Measurements from ENCODE around the gene LTBP1.

Gene LTBP1

GRCh38 chr2:33077844-33078243 lies 131.1 kb downstream of the LTBP1 start:
- Histone ChIP-seq H2AFZ (ENCODE audit: low read length, unreplicated experiment) (no peak overlapping the region), H3K27me3 (ENCODE audit: insufficient read depth, low read length) (no peaks in the 10 kb centered on the region), H3K36me3 (ENCODE audit: insufficient read depth, low read length) (no peaks in the 10 kb centered on the region), H3K4me1 (ENCODE audit: control insufficient read depth, insufficient read depth, low read length, unreplicated experiment) (peaks cover 6% of the 10 kb centered on the region), H3K4me3 (ENCODE audit: low read depth, low read length) (no peak overlapping the region), H3K79me2 (ENCODE audit: control insufficient read depth, insufficient read depth, low read length, unreplicated experiment) (no peaks in the 10 kb centered on the region), H3K27ac (ENCODE audit: low read depth, low read length) (no peak overlapping the region)

- Histone ChIP-seq H3K4me1 (ENCODE audit: control insufficient read depth, insufficient read depth, low read length, unreplicated experiment) (no peaks in the 10 kb centered on the region), H3K4me3 (ENCODE audit: low read depth, low read length) (no peak overlapping the region), H2AFZ (ENCODE audit: low read length, unreplicated experiment) (no peak overlapping the region), H3K27me3 (ENCODE audit: insufficient read depth, low read length) (no peaks in the 10 kb centered on the region), H3K79me2 (ENCODE audit: control insufficient read depth, insufficient read depth, low read length, unreplicated experiment) (no peaks in the 10 kb centered on the region), H3K36me3 (ENCODE audit: insufficient read depth, low read length) (no peaks in the 10 kb centered on the region), H3K27ac (ENCODE audit: low read depth, low read length) (no peak overlapping the region)
These were observed 134.9 kb downstream of the LTBP1 start for GRCh38 chr2:33081691-33082090.

DNA sequence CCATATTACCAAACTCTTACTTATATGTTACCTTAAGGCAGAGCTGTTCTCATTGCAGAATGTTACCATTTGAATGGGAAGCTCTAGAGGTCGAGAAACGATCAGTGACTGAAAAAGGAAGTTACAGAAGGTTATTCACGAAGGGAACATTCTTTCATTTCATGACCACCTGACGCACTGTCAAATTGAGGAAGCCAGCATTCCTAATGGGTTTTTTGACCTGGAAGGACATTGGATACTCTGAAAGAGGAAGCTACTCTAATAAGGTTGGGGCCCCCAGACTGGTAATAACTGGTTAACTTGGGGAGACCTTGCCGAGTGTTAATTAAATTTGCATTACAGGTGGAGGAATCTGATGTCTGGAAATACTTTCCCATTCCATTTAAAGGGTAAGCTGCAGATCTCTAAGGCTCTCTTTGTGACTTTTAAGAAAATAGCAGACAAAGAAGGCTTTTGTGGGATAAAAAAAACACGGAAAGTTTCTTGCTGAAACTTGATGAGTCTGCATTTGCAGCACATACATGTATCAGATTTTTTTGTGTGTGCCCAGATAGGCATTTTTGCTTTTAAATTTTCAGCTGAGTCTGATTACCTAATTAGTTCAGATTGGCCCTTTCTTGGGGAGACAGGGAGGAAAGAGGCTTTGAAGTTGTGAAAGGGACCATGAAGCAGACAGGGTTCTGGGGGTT lies 137.1 kb downstream of the LTBP1 start:
- Histone ChIP-seq H2AFZ (ENCODE audit: low read length, unreplicated experiment) (no peak overlapping the region), H3K27me3 (ENCODE audit: insufficient read depth, low read length) (no peaks in the 10 kb centered on the region), H3K4me3 (ENCODE audit: low read depth, low read length) (no peak overlapping the region), H3K4me1 (ENCODE audit: control insufficient read depth, insufficient read depth, low read length, unreplicated experiment) (no peaks in the 10 kb centered on the region), H3K27ac (ENCODE audit: low read depth, low read length) (no peak overlapping the region), H3K79me2 (ENCODE audit: control insufficient read depth, insufficient read depth, low read length, unreplicated experiment) (no peaks in the 10 kb centered on the region), H3K36me3 (ENCODE audit: insufficient read depth, low read length) (no peaks in the 10 kb centered on the region)

DNA sequence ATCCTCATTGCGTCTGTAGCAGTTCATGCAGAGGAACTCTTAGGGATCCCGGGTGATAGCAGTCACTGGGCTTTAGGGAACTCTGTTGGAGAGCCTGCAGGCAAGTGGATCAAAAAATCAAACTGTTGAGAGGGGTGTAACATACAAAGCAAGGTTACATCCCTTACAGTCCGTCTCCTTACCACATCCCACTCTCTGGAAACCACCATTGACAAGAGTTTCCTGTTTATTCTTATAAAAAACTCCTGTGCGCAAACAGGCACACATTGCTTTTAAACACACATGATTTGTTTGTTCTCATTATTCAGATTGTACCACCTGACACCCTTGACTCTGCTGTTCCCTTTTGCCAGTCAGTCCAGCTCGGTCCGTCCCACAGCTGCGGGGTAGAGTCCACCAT lies 137.7 kb downstream of the LTBP1 start:
- Histone ChIP-seq H3K4me3 (ENCODE audit: low read depth, low read length) (no peak overlapping the region), H3K4me1 (ENCODE audit: control insufficient read depth, insufficient read depth, low read length, unreplicated experiment) (no peaks in the 10 kb centered on the region), H2AFZ (ENCODE audit: low read length, unreplicated experiment) (no peak overlapping the region), H3K27me3 (ENCODE audit: insufficient read depth, low read length) (no peaks in the 10 kb centered on the region), H3K36me3 (ENCODE audit: insufficient read depth, low read length) (no peaks in the 10 kb centered on the region), H3K79me2 (ENCODE audit: control insufficient read depth, insufficient read depth, low read length, unreplicated experiment) (no peaks in the 10 kb centered on the region), H3K27ac (ENCODE audit: low read depth, low read length) (no peak overlapping the region)

DNA sequence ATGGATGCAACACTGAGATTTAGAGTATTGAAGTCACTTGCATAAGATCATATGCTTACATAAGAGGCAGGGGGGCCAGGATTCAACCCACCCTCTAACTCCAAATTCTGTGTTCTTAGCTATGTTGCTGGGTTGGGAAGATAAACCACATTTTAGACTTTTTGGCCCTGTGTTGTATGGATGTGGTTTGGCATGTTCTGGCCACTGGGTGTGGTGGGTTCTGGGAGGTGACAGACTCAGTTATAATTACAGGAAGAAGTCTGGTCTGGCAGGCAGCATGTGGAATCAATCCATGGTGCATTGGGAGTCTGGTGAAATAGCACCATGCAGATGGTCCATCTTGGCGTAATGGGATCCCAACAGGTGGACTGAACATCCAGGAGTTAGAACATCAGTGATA lies 138.9 kb downstream of the LTBP1 start:
- H2AFZ ChIP-seq (ENCODE audit: low read length, unreplicated experiment), result no peak overlapping the region
- H3K27ac ChIP-seq (ENCODE audit: low read depth, low read length), result no peak overlapping the region
- no peaks in the 10 kb centered on the region for H3K79me2 ChIP-seq (ENCODE audit: control insufficient read depth, insufficient read depth, low read length, unreplicated experiment)
- H3K36me3 ChIP-seq (ENCODE audit: insufficient read depth, low read length), result no peaks in the 10 kb centered on the region
- no peak overlapping the region for H3K4me3 ChIP-seq (ENCODE audit: low read depth, low read length)
- H3K4me1 ChIP-seq (ENCODE audit: control insufficient read depth, insufficient read depth, low read length, unreplicated experiment), result no peaks in the 10 kb centered on the region
- no peaks in the 10 kb centered on the region for H3K27me3 ChIP-seq (ENCODE audit: insufficient read depth, low read length)

DNA sequence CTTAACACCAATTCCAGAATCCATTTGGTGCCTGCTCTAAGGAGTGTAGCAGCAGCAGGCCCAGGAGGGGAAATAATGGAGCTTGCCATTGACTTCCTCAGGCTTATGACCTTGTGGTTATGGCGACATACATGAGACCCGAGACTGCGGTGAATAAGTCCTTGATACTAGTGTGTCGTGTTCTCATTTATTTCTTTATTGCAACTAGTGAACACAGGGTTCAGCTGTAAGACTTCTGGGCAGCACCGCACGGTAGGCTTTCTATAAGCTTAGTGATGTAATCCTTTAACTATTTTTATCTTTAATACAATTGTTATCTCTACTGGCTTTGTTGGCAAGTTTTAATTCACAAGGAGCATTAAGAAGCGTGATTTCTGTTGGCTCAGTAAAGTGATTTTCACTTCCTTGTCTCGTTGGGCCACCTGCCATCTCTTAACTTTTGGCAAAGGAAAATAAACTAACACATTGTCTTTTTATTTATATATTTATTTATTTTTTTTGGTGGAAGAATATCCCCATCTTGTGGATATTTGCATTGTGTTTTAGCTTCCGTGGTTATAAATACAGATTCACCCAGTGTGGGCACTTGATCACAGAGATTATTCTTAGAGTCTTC lies 139.8 kb downstream of the LTBP1 start:
- Histone ChIP-seq H3K4me3 (ENCODE audit: low read depth, low read length) (no peak overlapping the region), H3K79me2 (ENCODE audit: control insufficient read depth, insufficient read depth, low read length, unreplicated experiment) (no peaks in the 10 kb centered on the region), H3K4me1 (ENCODE audit: control insufficient read depth, insufficient read depth, low read length, unreplicated experiment) (no peaks in the 10 kb centered on the region), H3K27me3 (ENCODE audit: insufficient read depth, low read length) (no peaks in the 10 kb centered on the region), H2AFZ (ENCODE audit: low read length, unreplicated experiment) (no peak overlapping the region), H3K27ac (ENCODE audit: low read depth, low read length) (no peak overlapping the region), H3K36me3 (ENCODE audit: insufficient read depth, low read length) (no peaks in the 10 kb centered on the region)

DNA sequence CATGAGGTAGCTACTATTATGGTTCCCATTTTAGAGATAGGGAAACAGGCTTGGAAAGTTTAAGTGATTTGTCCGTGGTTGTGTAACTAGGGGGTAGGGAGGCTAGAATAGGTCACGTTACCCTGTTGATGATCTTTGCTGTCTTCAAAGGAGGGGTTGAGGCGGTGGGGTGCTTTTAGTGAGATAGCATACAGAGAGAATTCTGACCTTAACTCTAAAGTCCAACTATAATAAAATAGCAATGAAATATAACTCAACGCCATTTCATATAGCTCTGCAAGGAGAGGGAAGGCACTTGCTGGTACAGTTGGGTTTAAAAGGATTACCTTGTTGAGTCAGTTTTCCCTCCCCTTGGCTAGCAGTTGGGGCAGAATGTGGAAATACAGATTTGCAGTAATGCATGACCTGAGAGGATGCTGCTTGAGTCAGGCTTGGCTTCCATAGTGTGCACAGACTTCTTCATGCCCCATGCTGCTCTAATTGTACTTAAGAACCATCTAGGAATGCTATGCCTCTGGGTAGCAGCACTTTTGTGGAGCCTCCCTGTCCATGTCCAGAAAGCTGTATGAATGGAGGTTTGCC lies 143.9 kb downstream of the LTBP1 start:
- Histone ChIP-seq H3K4me1 (ENCODE audit: control insufficient read depth, insufficient read depth, low read length, unreplicated experiment) (no peaks in the 10 kb centered on the region), H3K27me3 (ENCODE audit: insufficient read depth, low read length) (no peaks in the 10 kb centered on the region), H3K36me3 (ENCODE audit: insufficient read depth, low read length) (no peaks in the 10 kb centered on the region), H3K79me2 (ENCODE audit: control insufficient read depth, insufficient read depth, low read length, unreplicated experiment) (no peaks in the 10 kb centered on the region), H2AFZ (ENCODE audit: low read length, unreplicated experiment) (no peak overlapping the region), H3K4me3 (ENCODE audit: low read depth, low read length) (no peak overlapping the region), H3K27ac (ENCODE audit: low read depth, low read length) (no peak overlapping the region)

DNA sequence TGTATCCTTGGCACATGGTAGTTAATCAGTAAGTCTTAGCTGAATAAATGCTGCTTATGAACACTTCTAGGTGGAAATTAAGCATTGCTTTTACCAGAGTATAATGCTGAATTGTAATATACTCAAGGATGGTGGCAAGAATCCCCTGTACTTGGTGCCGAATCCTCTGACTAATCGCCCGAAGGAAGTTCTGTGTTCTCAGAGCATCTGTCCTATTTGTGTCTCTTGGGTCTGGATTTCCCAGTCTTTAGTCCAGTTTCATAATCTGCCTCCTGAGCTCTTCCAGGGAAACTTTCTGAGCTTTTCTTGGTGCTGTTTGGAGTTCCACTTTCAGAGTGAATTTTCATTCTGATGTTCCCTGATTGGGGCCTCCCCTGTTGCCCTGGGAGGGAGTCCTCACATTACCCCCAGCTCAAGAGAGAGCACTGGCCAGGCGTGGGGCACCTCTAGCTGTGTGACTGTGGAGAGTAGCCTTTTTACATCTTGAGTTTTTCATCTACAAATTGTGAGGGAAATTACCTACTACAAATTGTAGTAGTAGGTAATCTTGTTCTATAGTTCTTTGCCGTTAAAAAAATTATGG lies 144.9 kb downstream of the LTBP1 start:
- Histone ChIP-seq H3K4me1 (ENCODE audit: control insufficient read depth, insufficient read depth, low read length, unreplicated experiment) (no peaks in the 10 kb centered on the region), H3K27ac (ENCODE audit: low read depth, low read length) (no peak overlapping the region), H3K4me3 (ENCODE audit: low read depth, low read length) (no peak overlapping the region), H3K27me3 (ENCODE audit: insufficient read depth, low read length) (no peaks in the 10 kb centered on the region), H2AFZ (ENCODE audit: low read length, unreplicated experiment) (no peak overlapping the region), H3K36me3 (ENCODE audit: insufficient read depth, low read length) (no peaks in the 10 kb centered on the region), H3K79me2 (ENCODE audit: control insufficient read depth, insufficient read depth, low read length, unreplicated experiment) (no peaks in the 10 kb centered on the region)

DNA sequence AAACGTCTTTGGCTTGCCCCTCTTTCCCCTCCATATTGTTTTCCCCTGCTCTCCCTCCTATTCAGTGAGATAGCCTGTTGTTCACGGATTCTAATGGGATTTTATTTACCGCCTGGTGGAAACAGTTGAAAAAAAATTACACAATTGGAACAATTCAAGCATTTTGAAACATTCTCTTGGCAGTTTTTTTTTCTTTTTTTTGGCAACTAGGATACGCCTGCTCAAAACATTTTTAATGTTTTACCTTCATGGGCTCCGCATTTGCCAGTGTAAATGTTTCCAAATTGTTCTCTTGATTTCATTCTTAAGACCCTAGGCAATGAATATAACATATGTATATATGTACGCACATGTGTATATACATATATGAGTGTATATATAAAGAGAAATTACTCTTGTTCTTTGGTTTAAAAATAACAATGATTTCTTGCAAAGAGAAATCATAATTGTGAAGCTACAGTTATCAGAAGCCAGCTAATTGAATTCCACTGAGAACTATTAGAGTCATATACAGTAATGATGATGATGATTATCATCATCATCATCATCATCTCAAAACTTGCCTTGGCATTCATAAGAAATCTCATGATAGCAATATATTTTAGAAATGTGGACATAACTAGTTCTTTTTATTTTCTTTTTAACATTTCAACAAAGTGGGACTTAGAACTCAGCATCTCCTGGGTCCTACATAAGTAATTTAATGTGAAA lies 146.7 kb downstream of the LTBP1 start:
- no peaks in the 10 kb centered on the region for H3K27me3 ChIP-seq (ENCODE audit: insufficient read depth, low read length)
- H3K4me3 ChIP-seq (ENCODE audit: low read depth, low read length), result no peak overlapping the region
- H2AFZ ChIP-seq (ENCODE audit: low read length, unreplicated experiment), result no peak overlapping the region
- no peaks in the 10 kb centered on the region for H3K79me2 ChIP-seq (ENCODE audit: control insufficient read depth, insufficient read depth, low read length, unreplicated experiment)
- H3K36me3 ChIP-seq (ENCODE audit: insufficient read depth, low read length), result no peaks in the 10 kb centered on the region
- no peak overlapping the region for H3K27ac ChIP-seq (ENCODE audit: low read depth, low read length)
- no peaks in the 10 kb centered on the region for H3K4me1 ChIP-seq (ENCODE audit: control insufficient read depth, insufficient read depth, low read length, unreplicated experiment)

GRCh38 chr2:33094303-33094702 lies 147.6 kb downstream of the LTBP1 start:
- Histone ChIP-seq H3K4me1 (ENCODE audit: control insufficient read depth, insufficient read depth, low read length, unreplicated experiment) (no peaks in the 10 kb centered on the region), H3K27me3 (ENCODE audit: insufficient read depth, low read length) (no peaks in the 10 kb centered on the region), H3K27ac (ENCODE audit: low read depth, low read length) (no peak overlapping the region), H3K79me2 (ENCODE audit: control insufficient read depth, insufficient read depth, low read length, unreplicated experiment) (no peaks in the 10 kb centered on the region), H3K4me3 (ENCODE audit: low read depth, low read length) (no peak overlapping the region), H3K36me3 (ENCODE audit: insufficient read depth, low read length) (no peaks in the 10 kb centered on the region), H2AFZ (ENCODE audit: low read length, unreplicated experiment) (no peak overlapping the region)
